Brain microvascular endothelial cell (primary cell): Measurements from ENCODE around the gene TRAPPC12.

ENCODE experiments used
- DNase-seq: peaks from one replicate; pipeline ENCODE4 v3.0.0-alpha.2; 2020
- H3K27ac ChIP-seq: fragments of 250-450 bp; sonication (Bioruptor Pico); 2 replicates; pipeline ENCODE4 v1.5.1; 2020; ENCODE audit warnings: mild to moderate bottlenecking, moderate library complexity
- H3K27me3 ChIP-seq: fragments of 250-450 bp; sonication (Bioruptor Pico); replicated peaks from 2 replicates; pipeline ENCODE4 v1.5.1; 2020; ENCODE audit warnings: mild to moderate bottlenecking
- H3K36me3 ChIP-seq: fragments of 250-450 bp; sonication (Bioruptor Pico); replicated peaks from 2 replicates; pipeline ENCODE4 v1.5.1; 2020; ENCODE audit warnings: mild to moderate bottlenecking
- H3K4me3 ChIP-seq: 2 replicates; pipeline ENCODE4 v1.5.1; 2011; ENCODE audit warnings: low read depth, mild to moderate bottlenecking, control low read depth, low read length, moderate library complexity
- in situ Hi-C: cut with HindIII; loops from 2 replicates; pipeline ENCODE4 v1.10.0; 2017; ENCODE audit warnings: low sequenced_read_pairs, low pct_ligation_motif_present
- TF ChIP-seq, protein P1 (sequence below): IDR thresholded peaks from 2 replicates; pipeline ENCODE4 v1.5.1; 2011; ENCODE audit warnings: low read depth, mild to moderate bottlenecking, moderate library complexity, low read length, control low read depth, inconsistent platforms; ENCODE audit errors: missing control alignments

The TRAPPC12 gene

DNA sequence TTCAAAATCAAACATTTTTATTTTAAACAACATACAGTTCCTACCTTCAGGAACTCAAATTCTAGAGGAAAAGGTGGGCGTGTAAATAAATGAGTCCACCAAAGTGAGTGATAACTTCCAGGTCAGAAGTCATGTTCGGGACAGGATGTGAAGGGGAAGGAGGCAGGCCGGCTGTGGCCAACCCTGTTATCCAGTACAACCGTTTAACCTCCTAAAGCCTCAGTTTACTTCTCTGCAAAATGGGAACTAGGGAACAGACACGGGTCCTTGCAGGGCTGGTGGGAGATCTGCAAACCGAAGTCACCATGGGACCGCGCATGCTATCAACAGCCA, 2.2 kb upstream of the TRAPPC12 start:
- TF ChIP-seq, protein P1, sequence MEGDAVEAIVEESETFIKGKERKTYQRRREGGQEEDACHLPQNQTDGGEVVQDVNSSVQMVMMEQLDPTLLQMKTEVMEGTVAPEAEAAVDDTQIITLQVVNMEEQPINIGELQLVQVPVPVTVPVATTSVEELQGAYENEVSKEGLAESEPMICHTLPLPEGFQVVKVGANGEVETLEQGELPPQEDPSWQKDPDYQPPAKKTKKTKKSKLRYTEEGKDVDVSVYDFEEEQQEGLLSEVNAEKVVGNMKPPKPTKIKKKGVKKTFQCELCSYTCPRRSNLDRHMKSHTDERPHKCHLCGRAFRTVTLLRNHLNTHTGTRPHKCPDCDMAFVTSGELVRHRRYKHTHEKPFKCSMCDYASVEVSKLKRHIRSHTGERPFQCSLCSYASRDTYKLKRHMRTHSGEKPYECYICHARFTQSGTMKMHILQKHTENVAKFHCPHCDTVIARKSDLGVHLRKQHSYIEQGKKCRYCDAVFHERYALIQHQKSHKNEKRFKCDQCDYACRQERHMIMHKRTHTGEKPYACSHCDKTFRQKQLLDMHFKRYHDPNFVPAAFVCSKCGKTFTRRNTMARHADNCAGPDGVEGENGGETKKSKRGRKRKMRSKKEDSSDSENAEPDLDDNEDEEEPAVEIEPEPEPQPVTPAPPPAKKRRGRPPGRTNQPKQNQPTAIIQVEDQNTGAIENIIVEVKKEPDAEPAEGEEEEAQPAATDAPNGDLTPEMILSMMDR: no peak
- in situ Hi-C loops: no loop called here
- DNase-seq: peak; percentile 32
- Histone ChIP-seq H3K36me3 (peaks cover 2% of the 10 kb centered on the region), H3K27me3 (no peaks in the 10 kb centered on the region), H3K27ac (peak overlapping the region; percentile 76), H3K4me3 (peak overlapping the region; percentile 99)

DNA sequence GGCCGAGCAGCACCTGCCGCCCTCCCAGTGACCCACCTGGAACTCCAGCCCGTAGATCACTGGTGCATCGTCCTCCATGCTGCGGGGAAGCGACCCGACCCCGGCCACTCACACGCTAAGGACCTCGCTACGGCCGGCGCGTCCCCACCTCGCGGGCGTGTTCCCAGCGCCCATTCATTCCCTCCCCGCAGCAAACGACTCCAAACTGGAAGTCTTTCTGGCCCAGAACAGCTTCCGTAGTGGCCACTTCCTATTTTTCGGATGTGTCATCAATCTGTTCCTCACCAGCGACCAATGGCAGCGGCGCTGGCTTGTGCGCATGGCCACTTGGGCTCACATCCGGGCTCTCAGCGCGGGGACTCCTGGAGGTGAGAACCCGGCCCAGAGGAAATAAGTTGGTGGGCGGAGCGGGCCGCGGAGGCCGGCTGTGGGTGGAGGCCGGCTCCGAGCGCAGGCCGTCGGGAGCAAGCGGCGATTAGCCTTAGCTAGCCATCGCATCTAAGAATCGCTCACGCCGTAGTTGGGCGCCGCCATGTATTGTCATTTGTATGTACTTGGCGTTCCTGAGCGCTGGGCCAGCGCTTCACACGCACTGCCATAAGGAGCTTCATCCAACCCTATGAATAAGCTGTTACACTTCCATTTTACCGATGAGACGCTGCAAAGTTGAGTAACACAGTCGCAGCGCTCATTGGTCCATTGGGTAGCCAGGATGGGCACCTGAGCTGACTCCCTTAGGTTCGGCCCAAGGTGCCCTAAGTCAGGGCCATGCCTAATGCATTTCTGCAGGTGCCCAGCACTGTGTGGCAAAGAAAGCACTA, 1.7 kb upstream of the TRAPPC12 start, which contains the start of gene EIPR1:
Gene EIPR1, minus strand, starts transcription at position 207 of the 821 bp plus-strand sequence. Its CDS starts 129 bp downstream, at position 78.
- in situ Hi-C loops: no loop called here
- TF ChIP-seq, protein P1: no peak
- Histone ChIP-seq H3K4me3 (peak within 1 kb of the TSS; percentile 99), H3K36me3 (peaks cover 5% of the 10 kb centered on the region), H3K27ac (peak within 1 kb of the TSS; percentile 76), H3K27me3 (no peaks in the 10 kb centered on the region)
- DNase-seq: peak; percentile 99

DNA sequence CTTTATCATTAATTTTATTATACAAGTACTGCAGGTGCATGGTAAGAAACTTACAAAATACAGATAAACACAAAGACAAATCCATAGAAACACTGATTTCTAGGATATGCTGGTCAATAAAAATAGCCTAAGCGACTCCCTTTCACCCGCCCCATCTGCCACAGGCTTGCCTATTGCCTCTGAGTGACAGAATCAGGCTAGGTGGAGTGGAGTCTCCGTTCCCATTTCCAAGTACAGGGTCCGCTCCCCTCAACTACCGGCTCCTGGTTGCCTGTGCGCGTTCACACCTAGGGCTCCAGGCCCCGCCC, 201 bp upstream of the TRAPPC12 start:
- peak overlapping the region; percentile 91 for H3K27ac ChIP-seq
- no peaks in the 10 kb centered on the region for H3K27me3 ChIP-seq
- in situ Hi-C loops: no loop called here
- TF ChIP-seq, protein P1: no peak
- peak overlapping the region; percentile 98 for H3K4me3 ChIP-seq
- peaks cover 5% of the 10 kb centered on the region for H3K36me3 ChIP-seq
- DNase-seq: no peak

DNA sequence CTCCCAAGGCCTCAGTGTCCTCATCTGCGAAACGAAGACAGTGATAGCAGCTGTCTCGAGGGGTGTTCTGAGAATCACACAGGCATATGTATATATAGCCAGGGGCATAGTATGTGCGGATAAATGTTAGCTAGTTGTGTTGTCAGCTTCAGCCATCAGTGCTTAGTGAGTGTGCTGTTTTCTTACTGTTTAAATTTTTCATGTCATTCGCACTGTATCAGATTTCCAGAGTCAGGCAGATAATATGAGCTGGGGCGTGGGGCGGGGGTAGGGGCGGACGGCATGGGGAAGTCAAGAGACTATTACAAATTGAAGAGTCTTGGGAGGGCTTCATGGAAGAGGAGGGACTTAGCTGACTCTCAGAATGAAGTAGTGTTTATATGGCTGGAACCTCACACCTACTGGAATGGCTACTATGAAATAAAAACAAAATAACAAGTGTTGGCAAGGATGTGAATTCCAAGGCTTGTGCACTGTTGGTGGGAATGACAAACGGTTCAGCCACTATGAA, 7.0 kb downstream of the TRAPPC12 start:
- peak; percentile 40 for DNase-seq
- peak overlapping the region; percentile 59 for H3K27ac ChIP-seq
- no peak overlapping the region for H3K4me3 ChIP-seq
- TF ChIP-seq, protein P1: no peak
- peaks cover 32% of the 10 kb centered on the region for H3K36me3 ChIP-seq
- no peaks in the 10 kb centered on the region for H3K27me3 ChIP-seq
- in situ Hi-C loops: no loop called here

DNA sequence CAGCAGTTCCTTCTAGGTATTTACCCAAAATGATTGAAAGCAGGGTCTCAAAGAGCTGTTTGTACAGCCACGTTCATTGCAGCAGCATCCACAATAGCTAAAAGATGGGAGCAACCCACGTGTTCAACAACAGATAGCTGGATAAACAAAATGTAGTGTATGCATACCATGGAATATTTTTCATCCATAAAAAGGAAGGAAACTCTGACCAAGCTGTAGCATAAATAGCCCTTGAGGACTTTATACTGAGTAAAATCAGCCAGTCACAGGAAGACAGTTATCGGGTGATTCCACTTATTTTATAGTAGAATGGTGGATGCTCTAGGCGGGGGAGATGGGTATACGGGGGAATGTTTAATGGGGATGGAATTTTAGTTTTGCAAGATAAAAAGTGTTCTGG, 7.5 kb downstream of the TRAPPC12 start:
- H3K27me3 ChIP-seq: no peaks in the 10 kb centered on the region
- in situ Hi-C loops: no loop called here
- no peak overlapping the region for H3K27ac ChIP-seq
- TF ChIP-seq, protein P1: no peak
- DNase-seq: peak; percentile 5
- no peak overlapping the region for H3K4me3 ChIP-seq
- H3K36me3 ChIP-seq: peaks cover 35% of the 10 kb centered on the region
